Measurements from ENCODE around the gene OR5D14. TPM values are rescaled to one million over a fixed set of nuclear protein-coding genes. Genes with fewer than 3 reads are reported as not detected.

Gene OR5D14
- polyA plus RNA-seq (2013, experiment 1 of 2), result not detected
- polyA plus RNA-seq (2013, experiment 2 of 2), result not detected

- H3K4ac ChIP-seq (ENCODE audit: low read length), result no peak within 1 kb of the TSS
- H3K9ac ChIP-seq (ENCODE audit: low read depth, low read length, poor library complexity), result no peak within 1 kb of the TSS
- no peak within 1 kb of the TSS for H3K4me3 ChIP-seq (ENCODE audit: low read length in 2 of 2)
- no peak within 1 kb of the TSS for H4K8ac ChIP-seq (ENCODE audit: low read depth, low read length)
- no peak within 1 kb of the TSS for H3K18ac ChIP-seq (ENCODE audit: low read length)
- H4K91ac ChIP-seq (ENCODE audit: low read depth, low read length, poor library complexity), result no peak within 1 kb of the TSS
- peaks cover 0 to 2% (median 0%) of the 10 kb centered on the region in 3 experiments for H3K27me3 ChIP-seq (ENCODE audit: control insufficient read depth in 3 of 3, insufficient read depth in 3 of 3, low read depth in 1 of 3, low read length in 3 of 3)
- no peak within 1 kb of the TSS for H2AK5ac ChIP-seq (ENCODE audit: low read depth, low read length)
- H2BK5ac ChIP-seq (ENCODE audit: low read length), result no peak within 1 kb of the TSS
- H2BK12ac ChIP-seq (ENCODE audit: low read length), result no peak within 1 kb of the TSS
- no peak within 1 kb of the TSS for H3K14ac ChIP-seq (ENCODE audit: low read length)
- no peak within 1 kb of the TSS for H2BK15ac ChIP-seq (ENCODE audit: low read length)
- H3K4me2 ChIP-seq (ENCODE audit: insufficient read depth, low read length, poor library complexity, severe bottlenecking), result no peak within 1 kb of the TSS
- no peaks in the 10 kb centered on the region for H3K4me1 ChIP-seq (ENCODE audit: control insufficient read depth in 2 of 2, insufficient read depth in 1 of 2, low read depth in 1 of 2, low read length in 2 of 2)
- peaks cover 0 to 16% of the 10 kb centered on the region in 2 donors for H3K9me3 ChIP-seq (replicated peaks in 1 of 2; ENCODE audit: control insufficient read depth in 2 of 2, insufficient read depth in 1 of 2, low read depth in 1 of 2, low read length in 2 of 2)
- no peaks in the 10 kb centered on the region for H3K36me3 ChIP-seq (replicated peaks in 1 of 2; ENCODE audit: control insufficient read depth in 2 of 2, insufficient read depth in 2 of 2, low read length in 2 of 2)
- no peak within 1 kb of the TSS for H3K27ac ChIP-seq (replicated peaks; ENCODE audit: low read length)
- no peak within 1 kb of the TSS for H3K23ac ChIP-seq (ENCODE audit: low read depth, low read length, poor library complexity)
- H2AFZ ChIP-seq (ENCODE audit: low read length), result no peak within 1 kb of the TSS
- DNase-seq (ENCODE audit: low spot score), result no peak
- H2BK120ac ChIP-seq (ENCODE audit: low read depth, low read length), result no peak within 1 kb of the TSS
- H3K79me1 ChIP-seq (ENCODE audit: low read depth, low read length), result no peaks in the 10 kb centered on the region
Measured at GRCh38 chr11:55795256-55795655, at the start of gene OR5D14. Gene OR5D14, plus strand, starts transcription at chr11:55795556. Its CDS starts 0 bp downstream, at chr11:55795556.

DNA sequence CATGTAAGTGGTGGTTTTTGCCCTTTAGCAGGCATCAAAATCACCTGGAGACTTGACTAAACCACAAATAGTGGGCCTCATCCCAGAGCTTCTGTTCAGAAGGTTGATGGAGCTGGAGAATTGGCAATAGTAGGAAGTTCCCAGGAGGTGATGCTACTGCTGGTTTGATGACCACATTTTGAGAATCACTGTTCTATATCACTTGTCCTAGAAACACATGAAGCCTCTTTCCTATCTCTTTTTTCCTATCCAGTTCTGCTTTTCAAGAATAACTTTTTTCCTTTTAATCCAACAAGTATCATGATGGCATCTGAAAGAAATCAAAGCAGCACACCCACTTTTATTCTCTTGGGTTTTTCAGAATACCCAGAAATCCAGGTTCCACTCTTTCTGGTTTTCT lies 22.2 kb upstream of the OR5D14 start, which contains the start of gene OR5D13:
TSS of gene OR5D13 (plus strand) at position 301 of the 400 bp plus-strand sequence. CDS start at position 301, 0 bp downstream.
- H3K36me3 ChIP-seq (replicated peaks in 1 of 2; ENCODE audit: control insufficient read depth in 2 of 2, insufficient read depth in 2 of 2, low read length in 2 of 2), result no peaks in the 10 kb centered on the region
- peaks cover 0 to 5% of the 10 kb centered on the region in 2 donors for H3K9me3 ChIP-seq (replicated peaks in 1 of 2; ENCODE audit: control insufficient read depth in 2 of 2, insufficient read depth in 1 of 2, low read depth in 1 of 2, low read length in 2 of 2)

DNA sequence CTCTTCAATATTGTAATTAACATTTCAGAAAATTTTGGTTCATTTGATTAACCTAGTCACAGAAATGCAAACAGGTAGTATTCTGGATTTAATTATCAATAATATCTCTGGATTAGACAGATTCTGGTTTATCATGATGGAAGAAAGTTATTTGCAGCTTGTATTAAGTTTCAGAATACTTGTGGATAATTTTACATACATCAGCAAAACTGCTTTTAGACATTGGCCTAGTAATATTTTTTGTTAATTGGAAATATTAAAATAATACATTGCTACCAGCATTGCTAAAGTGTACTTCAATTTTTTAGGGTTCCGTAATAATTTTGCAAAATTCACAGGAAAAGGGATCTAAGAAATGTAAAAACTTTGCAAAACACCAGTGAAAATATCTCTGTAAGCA lies 3.8 kb upstream of the OR5D14 start:
- Histone ChIP-seq H3K9me3 (replicated peaks in 1 of 2; ENCODE audit: control insufficient read depth in 2 of 2, insufficient read depth in 1 of 2, low read depth in 1 of 2, low read length in 2 of 2) (peaks cover 0 to 22% of the 10 kb centered on the region in 2 donors), H3K36me3 (replicated peaks in 1 of 2; ENCODE audit: control insufficient read depth in 2 of 2, insufficient read depth in 2 of 2, low read length in 2 of 2) (no peaks in the 10 kb centered on the region), H3K9ac (ENCODE audit: low read depth, low read length, poor library complexity) (no peak overlapping the region), H2BK12ac (ENCODE audit: low read length) (no peak overlapping the region), H3K4me1 (ENCODE audit: control insufficient read depth in 2 of 2, insufficient read depth in 1 of 2, low read depth in 1 of 2, low read length in 2 of 2) (no peaks in the 10 kb centered on the region), H2AFZ (ENCODE audit: low read length) (no peak overlapping the region), H2BK15ac (ENCODE audit: low read length) (no peak overlapping the region), H3K4me2 (ENCODE audit: insufficient read depth, low read length, poor library complexity, severe bottlenecking) (no peak overlapping the region), H3K27me3 (ENCODE audit: control insufficient read depth in 3 of 3, insufficient read depth in 3 of 3, low read depth in 1 of 3, low read length in 3 of 3) (no peaks in the 10 kb centered on the region), H3K79me1 (ENCODE audit: low read depth, low read length) (no peaks in the 10 kb centered on the region), H4K91ac (ENCODE audit: low read depth, low read length, poor library complexity) (no peak overlapping the region), H3K14ac (ENCODE audit: low read length) (no peak overlapping the region), H3K4ac (ENCODE audit: low read length) (no peak overlapping the region), H2BK120ac (ENCODE audit: low read depth, low read length) (no peak overlapping the region), H4K8ac (ENCODE audit: low read depth, low read length) (no peak overlapping the region), H2BK5ac (ENCODE audit: low read length) (no peak overlapping the region), H3K23ac (ENCODE audit: low read depth, low read length, poor library complexity) (no peak overlapping the region), H3K4me3 (ENCODE audit: low read length in 2 of 2) (no peak overlapping the region), H3K18ac (ENCODE audit: low read length) (no peak overlapping the region), H2AK5ac (ENCODE audit: low read depth, low read length) (no peak overlapping the region), H3K27ac (replicated peaks; ENCODE audit: low read length) (no peak overlapping the region)
- no peak for DNase-seq (ENCODE audit: low spot score)
- WGBS, 2 donors (ENCODE audit: extremely low coverage in 2 of 2, insufficient read length in 2 of 2, insufficient replicate concordance in 1 of 2), result no CpG with 5 or more reads among the region's 1 CpG

More for the DNA sequence above, 22.2 kb upstream of the OR5D14 start, which contains the start of gene OR5D13:
- Histone ChIP-seq H2AFZ (ENCODE audit: low read length) (no peak within 1 kb of the TSS), H3K4me2 (ENCODE audit: insufficient read depth, low read length, poor library complexity, severe bottlenecking) (no peak within 1 kb of the TSS), H2BK5ac (ENCODE audit: low read length) (no peak within 1 kb of the TSS), H3K4me3 (ENCODE audit: low read length in 2 of 2) (no peak within 1 kb of the TSS), H3K18ac (ENCODE audit: low read length) (no peak within 1 kb of the TSS), H2BK120ac (ENCODE audit: low read depth, low read length) (no peak within 1 kb of the TSS), H2BK15ac (ENCODE audit: low read length) (no peak within 1 kb of the TSS), H3K27ac (replicated peaks; ENCODE audit: low read length) (no peak within 1 kb of the TSS), H3K27me3 (ENCODE audit: control insufficient read depth in 3 of 3, insufficient read depth in 3 of 3, low read depth in 1 of 3, low read length in 3 of 3) (no peaks in the 10 kb centered on the region), H3K14ac (ENCODE audit: low read length) (no peak within 1 kb of the TSS), H4K8ac (ENCODE audit: low read depth, low read length) (no peak within 1 kb of the TSS), H2BK12ac (ENCODE audit: low read length) (no peak within 1 kb of the TSS), H2AK5ac (ENCODE audit: low read depth, low read length) (no peak within 1 kb of the TSS), H3K79me1 (ENCODE audit: low read depth, low read length) (no peaks in the 10 kb centered on the region), H3K23ac (ENCODE audit: low read depth, low read length, poor library complexity) (no peak within 1 kb of the TSS), H3K4ac (ENCODE audit: low read length) (no peak within 1 kb of the TSS), H4K91ac (ENCODE audit: low read depth, low read length, poor library complexity) (no peak within 1 kb of the TSS), H3K9ac (ENCODE audit: low read depth, low read length, poor library complexity) (no peak within 1 kb of the TSS), H3K4me1 (ENCODE audit: control insufficient read depth in 2 of 2, insufficient read depth in 1 of 2, low read depth in 1 of 2, low read length in 2 of 2) (no peaks in the 10 kb centered on the region)
- DNase-seq (ENCODE audit: low spot score), result no peak

DNA sequence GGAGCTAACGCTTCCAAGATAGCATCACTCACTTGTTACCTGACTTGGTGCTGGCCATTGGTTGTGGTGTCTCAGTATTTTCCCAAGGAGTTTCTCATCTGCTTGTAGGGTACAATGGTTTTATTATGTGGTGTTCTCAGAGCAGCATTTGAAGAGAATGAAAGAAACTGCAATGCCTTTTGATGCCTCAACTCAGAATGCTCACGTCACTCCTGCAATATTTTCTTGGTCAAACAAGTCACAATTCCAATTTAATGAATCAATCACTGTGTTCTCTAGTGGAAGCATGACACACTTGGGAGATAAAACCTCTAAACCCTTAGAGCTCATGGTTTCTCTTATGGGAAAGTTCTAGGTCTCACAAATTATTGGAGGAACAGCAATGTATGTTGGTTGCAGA lies 2.0 kb upstream of the OR5D14 start:
- Histone ChIP-seq H3K4me2 (ENCODE audit: insufficient read depth, low read length, poor library complexity, severe bottlenecking) (no peak overlapping the region), H4K8ac (ENCODE audit: low read depth, low read length) (no peak overlapping the region), H2BK5ac (ENCODE audit: low read length) (no peak overlapping the region), H3K4me1 (ENCODE audit: control insufficient read depth in 2 of 2, insufficient read depth in 1 of 2, low read depth in 1 of 2, low read length in 2 of 2) (no peaks in the 10 kb centered on the region), H3K9me3 (replicated peaks in 1 of 2; ENCODE audit: control insufficient read depth in 2 of 2, insufficient read depth in 1 of 2, low read depth in 1 of 2, low read length in 2 of 2) (peaks cover 0 to 14% of the 10 kb centered on the region in 2 donors), H3K4ac (ENCODE audit: low read length) (no peak overlapping the region), H2BK12ac (ENCODE audit: low read length) (no peak overlapping the region), H2AK5ac (ENCODE audit: low read depth, low read length) (no peak overlapping the region), H3K36me3 (replicated peaks in 1 of 2; ENCODE audit: control insufficient read depth in 2 of 2, insufficient read depth in 2 of 2, low read length in 2 of 2) (no peaks in the 10 kb centered on the region), H3K4me3 (ENCODE audit: low read length in 2 of 2) (no peak overlapping the region), H3K18ac (ENCODE audit: low read length) (no peak overlapping the region), H3K23ac (ENCODE audit: low read depth, low read length, poor library complexity) (no peak overlapping the region), H3K79me1 (ENCODE audit: low read depth, low read length) (no peaks in the 10 kb centered on the region), H2AFZ (ENCODE audit: low read length) (no peak overlapping the region), H4K91ac (ENCODE audit: low read depth, low read length, poor library complexity) (no peak overlapping the region), H2BK120ac (ENCODE audit: low read depth, low read length) (no peak overlapping the region), H3K27ac (replicated peaks; ENCODE audit: low read length) (no peak overlapping the region), H2BK15ac (ENCODE audit: low read length) (no peak overlapping the region), H3K27me3 (ENCODE audit: control insufficient read depth in 3 of 3, insufficient read depth in 3 of 3, low read depth in 1 of 3, low read length in 3 of 3) (peaks cover 0 to under 1% (median 0%) of the 10 kb centered on the region in 3 experiments), H3K14ac (ENCODE audit: low read length) (no peak overlapping the region), H3K9ac (ENCODE audit: low read depth, low read length, poor library complexity) (no peak overlapping the region)
- WGBS, 2 donors (ENCODE audit: extremely low coverage in 2 of 2, insufficient read length in 2 of 2, insufficient replicate concordance in 1 of 2), result no CpG with 5 or more reads among the region's 2 CpGs
- DNase-seq (ENCODE audit: low spot score), result no peak

All from neuronal stem cell (in vitro differentiated cells).